Trophoblast cell (in vitro differentiated cells and primary cell): Measurements from ENCODE around the gene LRCH4.
"Not testable (repeated sequence)": the region's sequence is repeated elsewhere in the genome, so short reads cannot be mapped to it uniquely, and the experiment has no call there.

Experiments used
- DNase-seq, 2 donors: peaks; one replicate each; pipeline ENCODE4 v3.0.0-alpha.2; 2016
- H2AFZ ChIP-seq: 2 replicates; pipeline ENCODE4 v1.6.1; 2013; ENCODE audit warnings: low read length, moderate library complexity, mild to moderate bottlenecking; ENCODE audit not compliant: insufficient read depth, poor library complexity
- H2AK5ac ChIP-seq: 2 replicates; pipeline ENCODE4 v1.6.1; 2013; ENCODE audit warnings: mild to moderate bottlenecking, low read length
- H2BK120ac ChIP-seq: 2 replicates; pipeline ENCODE4 v1.6.1; 2013; ENCODE audit warnings: low read length, mild to moderate bottlenecking, moderate library complexity; ENCODE audit not compliant: insufficient read depth, poor library complexity
- H2BK12ac ChIP-seq: 2 replicates; pipeline ENCODE4 v1.6.1; 2013; ENCODE audit warnings: mild to moderate bottlenecking, low read length, moderate library complexity
- H2BK5ac ChIP-seq: 2 replicates; pipeline ENCODE4 v1.6.1; 2013; ENCODE audit warnings: low read length, low read depth, moderate library complexity, mild to moderate bottlenecking; ENCODE audit not compliant: poor library complexity
- H3K14ac ChIP-seq: 2 replicates; pipeline ENCODE4 v1.6.1; 2013; ENCODE audit warnings: mild to moderate bottlenecking, low read length
- H3K18ac ChIP-seq: 2 replicates; pipeline ENCODE4 v1.6.1; 2013; ENCODE audit warnings: mild to moderate bottlenecking, low read length
- H3K23ac ChIP-seq: 2 replicates; pipeline ENCODE4 v1.6.1; 2013; ENCODE audit warnings: low read length
- H3K27ac ChIP-seq: 2 replicates; pipeline ENCODE4 v1.5.1; 2013; ENCODE audit warnings: low read depth, mild to moderate bottlenecking, inconsistent platforms, low read length, moderate library complexity
- H3K27me3 ChIP-seq: 2 replicates; pipeline ENCODE4 v1.6.1; 2013; ENCODE audit warnings: inconsistent platforms, mild to moderate bottlenecking, low read length, moderate library complexity; ENCODE audit not compliant: insufficient read depth
- H3K36me3 ChIP-seq, 2 experiments: 1 replicate in 1 of 2; 2 replicates in 1 of 2; pipeline ENCODE4 v1.6.1; 2013; ENCODE audit warnings: low read length in 2 of 2, mild to moderate bottlenecking in 2 of 2, moderate library complexity in 1 of 2; ENCODE audit not compliant: insufficient read depth in 2 of 2, control insufficient read depth in 1 of 2
- H3K4ac ChIP-seq: 2 replicates; pipeline ENCODE4 v1.6.1; 2013; ENCODE audit warnings: low read depth, mild to moderate bottlenecking, low read length, moderate library complexity
- H3K4me1 ChIP-seq, 2 experiments: 1 replicate in 1 of 2; 2 replicates in 1 of 2; pipeline ENCODE4 v1.6.1; 2013; ENCODE audit warnings: low read length in 2 of 2, mild to moderate bottlenecking in 2 of 2, moderate library complexity in 1 of 2; ENCODE audit not compliant: insufficient read depth in 2 of 2, control insufficient read depth in 1 of 2
- H3K4me2 ChIP-seq: 2 replicates; pipeline ENCODE4 v1.6.1; 2013; ENCODE audit warnings: inconsistent platforms, mild to moderate bottlenecking, low read length, moderate library complexity
- H3K4me3 ChIP-seq: 2 replicates; pipeline ENCODE4 v1.5.1; 2013; ENCODE audit warnings: mild to moderate bottlenecking, low read depth, low read length, inconsistent platforms
- H3K79me1 ChIP-seq: one replicate; pipeline ENCODE4 v1.6.1; 2013; ENCODE audit warnings: low read length
- H3K79me2 ChIP-seq: 2 replicates; pipeline ENCODE4 v1.6.1; 2013; ENCODE audit warnings: low read length, mild to moderate bottlenecking; ENCODE audit not compliant: control insufficient read depth, insufficient read depth, poor library complexity
- H3K9ac ChIP-seq: 2 replicates; pipeline ENCODE4 v1.6.1; 2013; ENCODE audit warnings: mild to moderate bottlenecking, low read length
- H3K9me3 ChIP-seq: 2 replicates; pipeline ENCODE4 v1.6.1; 2013; ENCODE audit warnings: low read depth, mild to moderate bottlenecking, control low read depth, inconsistent platforms, low read length; ENCODE audit not compliant: insufficient read depth
- H4K12ac ChIP-seq: 2 replicates; pipeline ENCODE4 v1.6.1; 2013; ENCODE audit warnings: low read depth, mild to moderate bottlenecking, low read length, moderate library complexity
- H4K8ac ChIP-seq: 2 replicates; pipeline ENCODE4 v1.6.1; 2013; ENCODE audit warnings: low read depth, mild to moderate bottlenecking, low read length, moderate library complexity
- H4K91ac ChIP-seq: one replicate; pipeline ENCODE4 v1.6.1; 2013; ENCODE audit warnings: low read depth, mild to moderate bottlenecking, low read length, moderate library complexity
- WGBS: extraction: QIAGEN DNeasy Blood & Tissue Kit; methylation state at CpG from one replicate; pipeline ENCODE4 v1.1.7; 2013; ENCODE audit warnings: missing lambda C conversion rate; ENCODE audit not compliant: insufficient read length, insufficient coverage; ENCODE audit errors: extremely low coverage; 5-methylcytosine and 5-hydroxymethylcytosine counted together

Gene LRCH4

DNA sequence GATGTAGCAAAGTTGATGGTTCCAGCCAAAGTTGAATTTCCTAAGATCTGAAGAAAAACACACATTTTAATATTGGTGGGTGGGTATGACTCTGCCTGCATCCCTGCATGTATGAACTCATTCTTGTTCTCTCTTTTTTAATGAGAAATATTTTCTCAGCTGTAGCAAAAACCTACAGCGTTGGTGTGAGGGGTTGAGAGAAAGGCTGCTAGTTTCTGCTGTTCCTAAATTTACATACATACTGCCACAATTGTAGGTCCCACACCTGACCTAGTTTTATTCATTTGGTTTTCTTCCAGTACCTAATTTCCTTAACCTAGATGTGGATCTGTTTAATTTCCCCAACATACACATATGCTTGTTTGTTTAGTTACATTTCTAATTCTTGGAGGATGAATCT lies 42.3 kb downstream of the LRCH4 start:
- Histone ChIP-seq H3K4me1 (peaks cover 12 to 18% of the 10 kb centered on the region in 2 experiments), H3K9me3 (no peaks in the 10 kb centered on the region), H3K18ac (no peak overlapping the region), H3K36me3 (no peaks in the 10 kb centered on the region), H2AFZ (no peak overlapping the region), H3K23ac (no peak overlapping the region), H3K79me1 (peaks cover 4% of the 10 kb centered on the region), H3K79me2 (no peaks in the 10 kb centered on the region), H3K27me3 (no peaks in the 10 kb centered on the region), H3K4ac (no peak overlapping the region), H3K27ac (no peak overlapping the region), H2AK5ac (no peak overlapping the region), H3K14ac (no peak overlapping the region), H3K9ac (no peak overlapping the region), H4K91ac (no peak overlapping the region), H2BK120ac (no peak overlapping the region), H2BK12ac (no peak overlapping the region), H2BK5ac (no peak overlapping the region), H4K12ac (no peak overlapping the region), H4K8ac (no peak overlapping the region), H3K4me3 (no peak overlapping the region), H3K4me2 (no peak overlapping the region)
- no CpG with 5 or more reads among the region's 1 CpG for WGBS
- no peak for DNase-seq

DNA sequence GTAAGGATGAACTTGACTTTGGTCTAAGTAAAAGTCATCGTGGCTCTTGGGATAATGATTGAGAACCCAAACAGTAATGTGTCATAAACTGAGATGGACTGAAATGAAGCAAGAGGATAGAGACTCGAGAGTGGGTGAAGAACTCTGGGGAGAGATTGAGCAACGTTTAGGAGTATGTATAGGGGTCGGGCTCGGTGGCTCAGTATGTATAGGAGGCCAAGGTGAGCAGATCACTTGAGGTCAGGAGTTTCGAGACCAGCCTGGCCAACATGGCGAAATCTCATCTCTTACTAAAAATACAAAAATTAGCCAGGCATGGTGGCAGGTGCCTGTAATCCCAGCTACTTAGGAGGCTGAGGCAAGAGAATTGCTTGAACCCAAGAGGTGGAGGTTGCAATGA lies 44.6 kb downstream of the LRCH4 start:
- not testable (repeated sequence) for H3K18ac ChIP-seq, H3K14ac ChIP-seq, H3K36me3 ChIP-seq, H3K4me3 ChIP-seq, H3K9me3 ChIP-seq, H2AK5ac ChIP-seq, H2BK120ac ChIP-seq, H2BK12ac ChIP-seq, DNase-seq, H3K9ac ChIP-seq, H4K12ac ChIP-seq, H3K79me2 ChIP-seq, H3K79me1 ChIP-seq, H3K4me2 ChIP-seq, H3K27me3 ChIP-seq, H2BK5ac ChIP-seq, H3K27ac ChIP-seq, H4K91ac ChIP-seq, H4K8ac ChIP-seq, H3K4ac ChIP-seq, H2AFZ ChIP-seq, H3K23ac ChIP-seq
- WGBS: no CpG with 5 or more reads among the region's 7 CpGs
- H3K4me1 ChIP-seq: peaks cover 10 to 11% of the 10 kb centered on the region in 2 experiments

- Histone ChIP-seq H2BK120ac (no peak overlapping the region), H3K79me1 (no peaks in the 10 kb centered on the region), H2AK5ac (no peak overlapping the region), H3K9ac (no peak overlapping the region), H2BK5ac (no peak overlapping the region), H3K79me2 (no peaks in the 10 kb centered on the region), H4K8ac (no peak overlapping the region), H3K9me3 (no peaks in the 10 kb centered on the region), H3K14ac (no peak overlapping the region), H3K27me3 (no peaks in the 10 kb centered on the region), H3K36me3 (no peaks in the 10 kb centered on the region), H3K4me2 (peak overlapping the region; percentile 92), H3K4me1 (peaks cover 5 to 8% of the 10 kb centered on the region in 2 experiments), H3K23ac (no peak overlapping the region), H3K4ac (no peak overlapping the region), H4K91ac (no peak overlapping the region), H3K18ac (no peak overlapping the region), H2AFZ (no peak overlapping the region), H3K27ac (no peak overlapping the region), H3K4me3 (no peak overlapping the region), H2BK12ac (no peak overlapping the region), H4K12ac (no peak overlapping the region)
- DNase-seq: no peak
- no CpG with 5 or more reads among the region's 6 CpGs for WGBS
Observed at GRCh38 chr7:100540073-100540723, 45.7 kb downstream of the LRCH4 start.

GRCh38 chr7:100539436-100540006 lies 46.4 kb downstream of the LRCH4 start:
- Histone ChIP-seq H4K91ac (no peak overlapping the region), H3K23ac (no peak overlapping the region), H3K4ac (no peak overlapping the region), H3K79me1 (no peaks in the 10 kb centered on the region), H3K79me2 (no peaks in the 10 kb centered on the region), H2BK120ac (no peak overlapping the region), H2BK12ac (no peak overlapping the region), H4K12ac (no peak overlapping the region), H3K27me3 (no peaks in the 10 kb centered on the region), H2AK5ac (no peak overlapping the region), H3K14ac (no peak overlapping the region), H3K4me1 (peaks cover 2 to 5% of the 10 kb centered on the region in 2 experiments), H3K18ac (no peak overlapping the region), H3K27ac (no peak overlapping the region), H4K8ac (peak overlapping the region; percentile 2), H2AFZ (peak overlapping the region; percentile 1), H2BK5ac (no peak overlapping the region), H3K9ac (no peak overlapping the region), H3K4me2 (peak overlapping the region; percentile 92), H3K36me3 (no peaks in the 10 kb centered on the region), H3K9me3 (no peaks in the 10 kb centered on the region), H3K4me3 (peak overlapping the region; percentile 82)
- WGBS: no CpG with 5 or more reads among the region's 44 CpGs
- no peak for DNase-seq
